Raji (cell line): ENCODE data around the gene RPRD1B.

ENCODE experiments used
- POLR2A ChIP-seq: IDR thresholded peaks from 2 replicates; pipeline ENCODE4 v1.6.1; 2011; ENCODE audit warnings: low read depth, low read length, control low read depth; ENCODE audit not compliant: insufficient read depth

Gene RPRD1B

DNA sequence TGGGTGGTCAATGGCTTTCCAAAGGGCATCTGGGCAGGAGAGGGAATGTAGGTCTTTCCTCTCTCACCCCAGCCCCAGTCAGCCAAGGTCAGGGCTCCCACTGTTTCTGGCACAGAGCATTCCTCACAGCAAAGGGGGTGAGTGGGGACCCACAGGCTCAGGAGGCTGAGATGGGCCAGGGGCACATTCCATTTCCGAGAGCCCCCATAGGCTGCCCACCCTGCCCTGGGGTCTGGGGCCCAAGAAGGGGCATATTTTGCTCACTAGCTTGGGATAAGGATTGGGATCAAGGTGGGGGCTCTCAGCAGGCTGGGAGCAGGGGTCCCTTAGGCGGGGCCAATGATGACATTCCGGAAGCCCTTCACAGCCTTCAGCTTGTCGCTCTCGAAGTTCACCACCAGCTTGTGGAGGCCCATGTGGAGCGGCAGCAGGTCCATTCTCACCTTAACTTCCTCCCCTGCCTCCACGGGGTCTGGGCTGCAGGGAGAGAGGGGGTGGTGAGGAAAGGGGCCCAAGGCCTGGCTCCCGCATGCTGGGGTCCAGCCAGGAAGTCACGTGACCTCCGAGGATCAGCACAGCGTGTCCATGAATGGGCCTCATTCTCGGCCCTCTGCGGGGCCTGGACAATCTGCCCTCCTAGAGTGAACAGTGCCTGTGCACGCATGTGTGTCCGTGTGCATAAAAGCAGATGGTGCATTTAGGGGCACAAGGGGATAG, 96.5 kb downstream of the RPRD1B start:
- no peak for TF ChIP-seq POLR2A

DNA sequence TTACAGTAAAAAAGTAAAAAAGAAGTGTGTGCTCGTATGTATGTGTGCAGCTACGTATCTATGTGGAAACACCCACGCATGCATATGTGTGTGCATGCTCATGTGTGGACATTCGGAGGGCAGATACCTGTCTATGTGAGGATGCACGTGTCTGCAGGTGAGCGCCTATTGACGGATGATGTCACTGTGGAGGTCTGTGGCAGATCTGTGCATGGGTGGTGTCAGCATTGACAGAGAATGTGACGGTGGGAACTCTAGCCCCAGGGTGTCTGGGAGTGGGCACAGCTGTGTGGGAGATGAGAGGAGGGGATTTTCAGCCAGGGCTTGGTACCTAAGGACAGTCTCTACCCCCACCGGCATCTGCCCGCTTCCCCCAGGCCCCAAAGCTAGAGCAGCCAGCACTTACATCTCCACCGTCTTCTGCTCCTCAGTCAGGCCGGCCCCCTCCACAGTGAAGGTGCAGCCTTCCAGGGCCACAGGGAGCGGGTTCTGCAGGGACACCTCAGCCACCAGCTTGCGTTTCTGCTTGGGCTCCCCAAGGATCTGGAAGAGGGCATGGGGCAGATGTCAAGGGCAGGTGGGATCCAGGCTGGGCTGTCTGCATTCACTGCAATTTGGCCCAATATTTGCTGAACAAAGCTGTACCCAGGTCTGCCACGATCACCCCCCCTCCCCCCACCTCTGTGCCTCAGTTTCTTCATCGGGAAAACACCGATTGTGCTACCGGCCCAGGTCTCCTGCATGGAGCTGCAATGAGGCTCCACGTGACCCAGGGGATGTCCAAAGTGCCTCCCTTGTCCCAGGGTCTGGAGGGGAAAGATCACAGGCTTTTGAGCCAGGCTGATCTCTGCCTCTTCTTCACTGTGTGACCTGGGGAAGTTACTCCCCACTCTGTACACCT, 97.4 kb downstream of the RPRD1B start:
- TF ChIP-seq POLR2A, result no peak

GRCh38 chr20:38131588-38132121, 98.1 kb downstream of the RPRD1B start:
- TF ChIP-seq POLR2A, result no peak

DNA sequence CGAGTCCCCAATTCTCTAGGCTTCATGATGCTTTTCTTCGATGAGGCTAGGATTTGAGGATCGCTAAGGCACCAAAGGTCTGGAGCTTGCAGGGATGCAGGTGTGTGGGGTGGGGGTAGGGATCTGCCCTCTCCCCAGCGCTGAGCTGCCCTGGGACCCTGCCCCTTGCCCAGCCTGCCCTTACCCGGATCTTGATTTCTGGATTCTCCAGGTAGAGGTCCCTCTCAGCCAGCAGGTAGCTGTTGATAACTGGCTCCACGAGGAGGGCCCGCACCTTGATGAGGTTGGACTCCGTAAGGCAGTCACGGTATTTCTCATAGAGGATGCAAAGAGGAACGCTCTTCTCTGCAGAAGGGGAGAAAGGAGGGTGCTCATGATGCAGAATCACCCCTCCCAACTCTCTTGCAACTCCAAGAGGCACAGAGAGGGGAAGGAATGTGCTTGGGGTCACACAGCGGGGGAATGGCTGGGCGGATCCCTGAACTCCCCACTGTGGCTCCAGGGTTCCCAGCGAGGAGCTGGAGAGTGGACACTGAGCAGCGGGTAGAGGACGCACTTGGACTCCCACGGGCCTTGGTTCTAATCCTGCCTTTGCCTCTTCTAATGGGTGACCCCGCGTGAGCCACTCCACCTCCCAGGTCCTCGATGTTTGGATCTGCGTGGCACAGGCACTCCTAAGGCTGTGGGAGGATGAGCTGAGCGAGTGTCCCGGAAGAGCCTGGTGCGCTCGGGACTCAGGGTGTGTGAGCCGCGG, 98.8 kb downstream of the RPRD1B start:
- no peak for TF ChIP-seq POLR2A

- no peak for TF ChIP-seq POLR2A
Observed at GRCh38 chr20:38132910-38133501, 99.5 kb downstream of the RPRD1B start.

DNA sequence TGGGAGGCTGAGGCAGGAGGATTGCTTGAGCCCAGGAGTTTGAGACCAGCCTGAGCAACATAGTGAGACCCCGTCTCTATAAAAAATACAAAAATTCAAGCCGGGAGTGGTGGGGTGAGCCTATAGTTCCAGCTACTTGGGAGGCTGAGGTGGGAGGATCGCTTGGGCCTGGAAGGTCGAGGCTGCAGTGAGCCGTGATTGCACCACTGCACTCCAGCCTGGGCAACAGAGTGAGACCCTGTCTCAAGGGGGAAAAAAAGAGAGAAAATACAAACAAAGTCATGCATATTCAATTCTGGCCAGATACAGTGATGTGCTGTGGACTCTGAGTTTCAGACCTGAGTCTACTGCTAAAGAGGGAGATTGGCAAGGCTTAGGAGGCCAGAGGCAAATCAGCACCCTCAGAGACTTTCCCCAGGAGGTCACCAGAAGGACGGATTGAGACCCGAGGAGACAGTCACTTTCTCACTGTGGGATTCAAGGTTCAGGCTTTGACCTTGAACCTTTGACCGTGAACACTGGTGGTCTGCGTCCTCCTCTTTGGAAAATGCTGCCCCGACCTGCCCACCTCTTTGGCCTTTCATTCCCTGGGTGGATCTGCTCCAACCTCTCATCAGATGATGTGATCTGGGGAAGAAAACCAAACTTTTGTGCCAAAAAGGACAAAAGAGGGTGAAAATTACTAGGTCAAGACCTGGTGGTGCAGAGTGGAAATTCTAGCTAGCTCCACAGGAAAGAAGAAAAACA, 100.3 kb downstream of the RPRD1B start:
- TF ChIP-seq POLR2A, result no peak

DNA sequence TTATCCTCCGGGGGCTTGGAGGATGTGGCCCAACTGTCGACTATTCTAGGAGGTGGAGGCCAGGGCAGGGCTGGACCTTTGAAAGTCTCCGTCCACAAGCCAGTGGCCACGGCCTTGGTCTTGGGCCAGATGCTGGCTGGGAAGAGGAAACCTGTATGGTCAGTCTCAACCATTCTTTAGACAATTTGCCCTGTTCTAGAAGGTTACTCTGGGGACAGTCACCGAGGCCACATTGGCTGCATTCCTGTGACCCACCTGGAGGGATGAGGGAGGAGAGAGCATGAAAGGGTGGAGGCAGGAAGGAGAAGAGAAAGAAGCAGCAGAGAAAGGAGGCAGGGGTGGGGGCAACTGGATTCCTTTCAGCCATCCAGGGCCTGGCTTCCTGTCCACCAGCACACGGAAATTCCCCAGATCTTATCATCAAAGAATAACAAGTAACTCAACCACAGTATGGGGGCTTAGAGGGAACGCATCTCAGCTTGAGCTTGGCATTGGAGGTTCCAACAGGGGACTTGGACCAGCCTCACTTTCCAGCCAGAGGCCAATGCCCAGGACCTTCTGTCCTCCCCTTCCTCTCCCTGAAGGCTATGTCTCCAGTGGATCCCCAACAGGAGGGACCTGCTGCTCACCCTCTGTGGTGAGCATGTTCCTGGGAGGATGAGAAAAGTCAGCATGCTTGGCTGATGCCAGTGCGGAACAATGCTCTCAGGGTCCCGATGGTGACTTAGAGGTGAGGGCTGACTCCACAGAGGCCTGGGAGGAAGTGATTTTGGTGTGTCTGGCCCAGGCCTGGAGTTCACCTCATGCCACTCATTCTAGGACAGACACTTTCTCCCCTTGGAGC, 101.1 kb downstream of the RPRD1B start:
- TF ChIP-seq POLR2A, result no peak

DNA sequence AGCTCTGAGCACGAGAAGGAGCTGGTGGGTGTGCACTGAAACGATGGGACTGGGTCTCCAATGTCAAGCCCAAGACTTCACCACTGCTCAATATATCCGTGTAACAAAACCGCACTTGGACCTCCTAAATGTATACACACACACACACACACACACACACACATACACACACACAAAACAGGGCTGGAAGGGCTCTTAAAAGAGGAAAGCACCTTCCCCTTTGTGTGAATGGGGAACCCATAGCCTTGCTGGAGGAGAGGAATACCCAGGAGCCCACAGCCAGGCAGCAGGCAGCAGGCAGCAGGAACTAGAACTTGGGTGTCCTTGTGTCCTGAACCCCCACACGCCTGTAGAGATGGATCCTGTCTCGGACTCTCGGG, 101.7 kb downstream of the RPRD1B start:
- no peak for TF ChIP-seq POLR2A

- no peak for TF ChIP-seq POLR2A
Observed at GRCh38 chr20:38135651-38136420, 102.3 kb downstream of the RPRD1B start.

DNA sequence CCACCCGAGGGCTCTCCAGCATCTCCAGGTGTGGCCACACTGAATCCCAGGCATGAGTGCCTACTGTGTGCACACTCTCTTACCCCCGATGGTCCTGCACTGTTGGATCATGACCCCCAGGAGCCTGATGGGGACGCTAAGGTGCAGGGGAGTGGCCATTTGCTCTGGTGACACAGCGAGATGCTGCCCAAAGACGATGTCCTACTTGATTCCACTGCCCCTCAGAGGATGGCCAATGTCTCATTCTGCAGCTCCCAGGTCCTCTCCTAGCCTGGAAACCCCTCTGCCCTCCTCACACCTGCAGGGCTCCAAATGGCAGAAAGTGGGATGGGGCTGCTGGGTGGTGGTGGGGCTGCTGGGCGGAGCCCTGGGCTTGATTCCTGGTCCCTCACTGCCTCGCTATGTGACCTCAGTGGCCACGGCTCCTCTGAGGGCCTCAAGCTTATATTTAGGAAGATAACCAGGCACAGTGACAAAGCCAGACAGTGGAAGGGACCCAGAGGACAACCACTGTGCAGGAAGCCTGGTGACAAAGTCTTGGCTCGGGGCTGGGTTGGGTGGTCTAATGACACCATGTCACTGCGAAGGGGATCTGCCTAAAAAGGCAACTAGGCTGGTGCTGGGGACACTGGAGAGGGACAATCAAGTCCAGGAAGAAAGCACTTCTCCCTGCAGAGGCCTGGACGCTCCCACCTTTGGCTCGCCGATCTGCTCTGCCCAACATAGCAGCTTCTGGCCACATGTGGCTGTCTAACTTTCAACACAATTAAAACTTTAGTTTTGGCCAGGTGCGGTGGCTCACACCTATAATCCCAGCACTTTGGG, 103.1 kb downstream of the RPRD1B start:
- TF ChIP-seq POLR2A, result no peak

DNA sequence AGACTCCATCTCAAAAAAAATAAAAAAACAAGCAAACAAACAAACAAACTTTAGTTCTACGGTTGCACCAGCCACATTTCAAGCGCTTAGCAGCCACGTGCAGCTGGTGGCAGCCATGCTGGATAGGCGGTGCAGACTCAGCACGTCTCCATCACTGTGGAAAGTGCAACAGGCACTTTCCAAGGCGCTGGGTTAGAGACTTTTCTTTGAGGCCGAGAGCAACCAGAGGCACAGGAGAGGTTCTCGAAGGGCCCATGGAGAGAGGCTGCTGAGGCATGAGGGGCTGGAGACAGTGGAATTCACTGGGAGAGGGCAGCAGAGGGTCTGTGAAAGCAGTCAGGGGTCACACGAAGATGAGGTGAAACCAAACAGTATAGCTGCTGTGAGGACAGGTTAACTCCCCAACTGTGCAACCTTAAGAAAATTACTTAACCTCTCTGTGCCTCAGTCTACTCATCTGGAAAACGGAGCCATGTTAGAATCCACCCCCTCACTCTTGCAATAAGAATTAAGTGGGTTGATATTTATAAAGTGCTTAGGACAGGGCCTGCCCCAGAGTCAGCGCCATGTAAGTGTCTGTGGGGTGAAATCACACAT, 104.0 kb downstream of the RPRD1B start:
- no peak for TF ChIP-seq POLR2A

DNA sequence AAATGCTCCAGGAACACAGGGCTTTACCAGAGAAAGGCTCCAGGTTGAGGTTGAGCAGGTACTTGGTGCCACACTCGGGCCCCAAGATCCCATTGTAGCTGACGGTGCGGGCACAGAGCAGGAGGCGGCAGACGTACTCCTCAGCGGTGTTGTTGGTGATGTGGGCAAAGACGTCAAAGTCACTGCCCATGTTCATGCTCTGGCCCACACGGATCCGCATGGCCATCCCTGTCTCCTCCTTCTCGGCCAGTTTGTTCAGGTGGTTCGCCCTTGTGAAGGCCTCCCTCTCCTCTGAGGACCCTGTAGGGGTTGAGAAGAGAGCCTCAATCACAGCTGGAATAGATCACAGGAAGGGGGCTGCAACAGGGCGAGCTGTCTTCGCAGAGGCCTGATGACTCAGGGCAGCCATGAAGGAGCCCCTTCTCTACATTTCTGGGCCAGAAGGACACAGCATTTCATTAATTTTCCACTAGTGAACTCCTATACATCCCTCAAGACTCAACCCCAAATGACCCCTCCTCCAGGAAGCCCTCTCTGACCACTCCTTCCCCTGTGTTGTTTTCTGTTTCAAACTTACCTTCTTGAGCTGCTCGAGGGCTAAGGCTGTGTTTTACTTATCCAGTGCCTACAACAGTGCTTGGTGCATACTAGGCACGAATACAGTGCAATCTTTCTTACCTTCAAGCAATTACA, 104.7 kb downstream of the RPRD1B start:
- no peak for TF ChIP-seq POLR2A
